Measurements from ENCODE around the gene TMEM138. TPM values are rescaled to one million over a fixed set of nuclear protein-coding genes. Genes with fewer than 3 reads are reported as not detected.

The TMEM138 gene
- total RNA-seq, 2 experiments from 2014 or later: 59.2 to 60.9 TPM

- Histone ChIP-seq H3K27me3 (ENCODE audit: control insufficient read depth in 1 of 2, insufficient read depth in 2 of 2, low read length in 2 of 2) (no peaks in the 10 kb centered on the region), H3K36me3 (ENCODE audit: insufficient read depth, low read length) (peaks cover 61% of the 10 kb centered on the region), H3K27ac (ENCODE audit: low read depth in 1 of 2, low read length in 2 of 2) (no peak overlapping the region), H3K9me3 (ENCODE audit: control insufficient read depth in 1 of 2, insufficient read depth in 1 of 2, low read length in 2 of 2) (no peaks in the 10 kb centered on the region), H3K4me3 (ENCODE audit: low read length) (no peak overlapping the region), H3K4me1 (ENCODE audit: insufficient read depth, low read length) (no peaks in the 10 kb centered on the region)
- Mint-ChIP-seq H3K4me1 (ENCODE audit: low read depth) (no peaks in the 10 kb centered on the region), H3K27ac (no peak overlapping the region), H3K36me3 (ENCODE audit: low read depth) (peaks cover 57% of the 10 kb centered on the region), H3K9me3 (no peaks in the 10 kb centered on the region), H3K27me3 (no peaks in the 10 kb centered on the region), H3K4me3 (no peak overlapping the region)
- intact Hi-C loops (cut with DNase I, micrococcal nuclease): no loop called here
- ChIA-PET POLR2A (no interaction called here), CTCF (no interaction called here)
- DNase-seq: no peak
- no peak for TF ChIP-seq CTCF (IDR thresholded peaks at IDR 0.05)
- ATAC-seq (ENCODE audit: poor library complexity): no peak
These were observed 11.4 kb upstream of the TMEM138 start for GRCh38 chr11:61350803-61351202.

- ChIA-PET CTCF (no interaction called here), POLR2A (interaction anchor here (1.0 kb wide), 1 partner anchor 19 kb away, joined by 3 read pairs; the partner anchor contains the start of genes DDB1 and TKFC)
- Mint-ChIP-seq H3K27me3 (no peaks in the 10 kb centered on the region), H3K9me3 (no peaks in the 10 kb centered on the region), H3K27ac (no peak overlapping the region), H3K4me1 (ENCODE audit: low read depth) (peaks cover 6% of the 10 kb centered on the region), H3K36me3 (ENCODE audit: low read depth) (peaks cover 59% of the 10 kb centered on the region), H3K4me3 (no peak overlapping the region)
- H3K4me3 ChIP-seq (ENCODE audit: low read length): no peak overlapping the region
- H3K4me1 ChIP-seq (ENCODE audit: insufficient read depth, low read length): peaks cover 6% of the 10 kb centered on the region
- H3K27me3 ChIP-seq (ENCODE audit: control insufficient read depth in 1 of 2, insufficient read depth in 2 of 2, low read length in 2 of 2): no peaks in the 10 kb centered on the region
- ATAC-seq (ENCODE audit: poor library complexity) (no peak), DNase-seq (no peak)
- TF ChIP-seq CTCF (IDR thresholded peaks at IDR 0.05): no peak
- intact Hi-C loops (cut with DNase I, micrococcal nuclease): no loop called here
- H3K36me3 ChIP-seq (ENCODE audit: insufficient read depth, low read length): peaks cover 58% of the 10 kb centered on the region
- H3K9me3 ChIP-seq (ENCODE audit: control insufficient read depth in 1 of 2, insufficient read depth in 1 of 2, low read length in 2 of 2): no peaks in the 10 kb centered on the region
- no peak overlapping the region for H3K27ac ChIP-seq (ENCODE audit: low read depth in 1 of 2, low read length in 2 of 2)
These were observed 10.1 kb upstream of the TMEM138 start for GRCh38 chr11:61352038-61352437.

GRCh38 chr11:61353131-61354067, 8.8 kb upstream of the TMEM138 start:
- POLR2A ChIA-PET: no interaction called here
- TF ChIP-seq CTCF (IDR thresholded peaks at IDR 0.05): no peak
- CTCF ChIA-PET: interaction anchor here (1.1 kb wide), 1 partner anchor 17 kb away, joined by 3 read pairs; no protein-coding TSS in a partner anchor
- Histone ChIP-seq H3K9me3 (ENCODE audit: control insufficient read depth in 1 of 2, insufficient read depth in 1 of 2, low read length in 2 of 2) (no peaks in the 10 kb centered on the region), H3K4me3 (ENCODE audit: low read length) (no peak overlapping the region), H3K27me3 (ENCODE audit: control insufficient read depth in 1 of 2, insufficient read depth in 2 of 2, low read length in 2 of 2) (no peaks in the 10 kb centered on the region), H3K27ac (ENCODE audit: low read depth in 1 of 2, low read length in 2 of 2) (no peak overlapping the region), H3K4me1 (ENCODE audit: insufficient read depth, low read length) (peaks cover 11% of the 10 kb centered on the region), H3K36me3 (ENCODE audit: insufficient read depth, low read length) (peaks cover 49% of the 10 kb centered on the region)
- Mint-ChIP-seq H3K27ac (no peak overlapping the region), H3K36me3 (ENCODE audit: low read depth) (peaks cover 53% of the 10 kb centered on the region), H3K27me3 (no peaks in the 10 kb centered on the region), H3K9me3 (no peaks in the 10 kb centered on the region), H3K4me1 (ENCODE audit: low read depth) (peaks cover 6% of the 10 kb centered on the region), H3K4me3 (no peak overlapping the region)
- no peak for ATAC-seq (ENCODE audit: poor library complexity)
- DNase-seq: no peak
- intact Hi-C loops (cut with DNase I, micrococcal nuclease): no loop called here
